Pancreas (tissue), 10 donors: ENCODE results near the gene ERMN. TPM values are rescaled to one million over a fixed set of nuclear protein-coding genes. Genes with fewer than 3 reads are reported as not detected.

Experiments
- ATAC-seq, 4 donors: fragments of 200-7000 bp; cut with Tn5 transposase; one replicate each; pipeline versions ENCODE4 v1.8.0 to v1.9.1; 2020; ENCODE audit warnings: mild to moderate bottlenecking in 4 of 4, moderate library complexity in 4 of 4
- DNase-seq, 6 donors: peaks; one replicate each; pipeline ENCODE4 v3.0.0-alpha.2; 2020
- FAIRE-seq: peaks from 2 replicates; lab custom pipeline; 2012; peaks lifted over from hg19 to GRCh38; lab: Jason Lieb, UNC
- H3K27ac ChIP-seq, 4 donors: fragments of 200-600 bp; sonication (generic); 1 replicate in 3 of 4; 2 replicates in 1 of 4; pipeline versions ENCODE4 v1.5.0 to v1.8.0; 2020
- H3K27me3 ChIP-seq, 4 donors: fragments of 200-600 bp; one replicate each; pipeline ENCODE4 v1.8.0; 2021
- H3K36me3 ChIP-seq, 3 donors: fragments of 200-600 bp; sonication (generic) in 1 of 3; one replicate each; pipeline versions ENCODE4 v1.5.0 to v1.8.0; 2020 to 2021
- H3K4me1 ChIP-seq, 3 donors: fragments of 200-600 bp; one replicate each; pipeline ENCODE4 v1.8.0; 2021
- H3K4me3 ChIP-seq, 4 donors: fragments of 200-600 bp; sonication (generic) in 2 of 4; one replicate each; pipeline versions ENCODE4 v1.5.0 to v1.8.0; 2020 to 2021
- H3K9me3 ChIP-seq, 4 donors: fragments of 200-600 bp; one replicate each; pipeline ENCODE4 v1.8.0; 2021
- WGBS, 2 donors: extraction: QIAGEN DNeasy Blood & Tissue Kit; methylation state at CpG; one replicate each; pipeline ENCODE4 v1.1.7; 2013; 5-methylcytosine and 5-hydroxymethylcytosine counted together
- intact Hi-C, 3 donors: fragments of 100-400 bp; cut with DNase I; formaldehyde crosslinking; loops; one replicate each; pipeline versions ENCODE4 v1.11.1 to v1.14.2; 2022
- polyA plus RNA-seq, 2 donors: library from polyadenylated mRNA; stranded (reverse); fragments of 200-250 nt; gene quantifications; one replicate each; pipeline ENCODE4 v1.2.3, GENCODE V29; 2013
- total RNA-seq, 6 donors: library from RNA; stranded (reverse); fragmentation: NEBNext Ultra II Directional in 4 of 6; extraction: Animal tissue kit (Norgen Biotek cat#: 25700) in 4 of 6; gene quantifications; one replicate each; pipeline versions ENCODE4 v1.2.1 to v1.2.4, GENCODE V29; 2021 to 2023
- TF ChIP-seq, protein P1 (sequence below), 4 donors: fragments of 200-600 bp; sonication (generic) in 3 of 4; IDR thresholded peaks; one replicate each; pipeline versions ENCODE4 v1.5.0 to v1.8.0; 2021; ENCODE audit warnings: antibody characterized with exemption in 4 of 4
- donor health status: healthy with polysubstance abuse.
- donor health status: DM: no; HTN: no; CAD: no; lungs with moderate emphysema.
- donor health status: DM: no; HTN: no; CAD: no.
- donor health status: control.
- donor health status: control.
- donor health status: Bipolar disorder and iron deficiency.
- donor health status: DM: yes; HTN: yes; CAD: no.
- donor health status: DM: no; HTN: no; CAD: no.
- donor health status: DM: no; HTN: no; CAD: no.
- donor health status: DM: yes; HTN: yes; CAD: no.

Gene ERMN
- total and polyA plus RNA-seq, 8 donors = 0.06 to 0.54 (median 0.15) TPM; not detected in 3

DNA sequence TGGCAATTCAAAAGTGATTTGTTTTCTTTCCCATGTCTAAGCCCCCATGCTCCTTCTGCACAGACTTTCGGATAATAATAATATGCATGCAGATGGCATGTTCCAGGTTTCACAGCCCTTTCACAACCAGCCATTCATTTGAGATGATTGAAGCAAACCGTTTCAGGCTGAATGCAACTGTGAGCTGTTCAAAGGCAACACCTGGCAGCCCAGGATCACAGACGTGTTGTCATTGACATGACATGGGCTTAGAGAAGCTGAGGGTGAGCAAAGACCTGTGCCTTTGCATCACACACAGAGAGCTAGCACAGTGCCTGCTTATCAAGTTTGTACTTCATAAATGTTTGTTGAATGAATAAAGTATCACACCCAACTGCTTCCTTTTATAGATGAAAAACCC is 12.4 kb upstream of the ERMN start:
- TF ChIP-seq, protein P1, sequence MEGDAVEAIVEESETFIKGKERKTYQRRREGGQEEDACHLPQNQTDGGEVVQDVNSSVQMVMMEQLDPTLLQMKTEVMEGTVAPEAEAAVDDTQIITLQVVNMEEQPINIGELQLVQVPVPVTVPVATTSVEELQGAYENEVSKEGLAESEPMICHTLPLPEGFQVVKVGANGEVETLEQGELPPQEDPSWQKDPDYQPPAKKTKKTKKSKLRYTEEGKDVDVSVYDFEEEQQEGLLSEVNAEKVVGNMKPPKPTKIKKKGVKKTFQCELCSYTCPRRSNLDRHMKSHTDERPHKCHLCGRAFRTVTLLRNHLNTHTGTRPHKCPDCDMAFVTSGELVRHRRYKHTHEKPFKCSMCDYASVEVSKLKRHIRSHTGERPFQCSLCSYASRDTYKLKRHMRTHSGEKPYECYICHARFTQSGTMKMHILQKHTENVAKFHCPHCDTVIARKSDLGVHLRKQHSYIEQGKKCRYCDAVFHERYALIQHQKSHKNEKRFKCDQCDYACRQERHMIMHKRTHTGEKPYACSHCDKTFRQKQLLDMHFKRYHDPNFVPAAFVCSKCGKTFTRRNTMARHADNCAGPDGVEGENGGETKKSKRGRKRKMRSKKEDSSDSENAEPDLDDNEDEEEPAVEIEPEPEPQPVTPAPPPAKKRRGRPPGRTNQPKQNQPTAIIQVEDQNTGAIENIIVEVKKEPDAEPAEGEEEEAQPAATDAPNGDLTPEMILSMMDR (IDR thresholded peaks at IDR 0.05) = no peak
- no peaks in the 10 kb centered on the region for H3K27me3 ChIP-seq
- H3K4me3 ChIP-seq = no peak overlapping the region
- no peaks in the 10 kb centered on the region for H3K9me3 ChIP-seq
- H3K4me1 ChIP-seq = no peaks in the 10 kb centered on the region
- no peaks in the 10 kb centered on the region for H3K36me3 ChIP-seq
- no peak for ATAC-seq
- WGBS, 2 donors = 57% methylated on average over 3 of the region's 3 CpGs
- no peak overlapping the region for H3K27ac ChIP-seq
- no peak for DNase-seq
- intact Hi-C loops = no loop called here
- FAIRE-seq = no peak

DNA sequence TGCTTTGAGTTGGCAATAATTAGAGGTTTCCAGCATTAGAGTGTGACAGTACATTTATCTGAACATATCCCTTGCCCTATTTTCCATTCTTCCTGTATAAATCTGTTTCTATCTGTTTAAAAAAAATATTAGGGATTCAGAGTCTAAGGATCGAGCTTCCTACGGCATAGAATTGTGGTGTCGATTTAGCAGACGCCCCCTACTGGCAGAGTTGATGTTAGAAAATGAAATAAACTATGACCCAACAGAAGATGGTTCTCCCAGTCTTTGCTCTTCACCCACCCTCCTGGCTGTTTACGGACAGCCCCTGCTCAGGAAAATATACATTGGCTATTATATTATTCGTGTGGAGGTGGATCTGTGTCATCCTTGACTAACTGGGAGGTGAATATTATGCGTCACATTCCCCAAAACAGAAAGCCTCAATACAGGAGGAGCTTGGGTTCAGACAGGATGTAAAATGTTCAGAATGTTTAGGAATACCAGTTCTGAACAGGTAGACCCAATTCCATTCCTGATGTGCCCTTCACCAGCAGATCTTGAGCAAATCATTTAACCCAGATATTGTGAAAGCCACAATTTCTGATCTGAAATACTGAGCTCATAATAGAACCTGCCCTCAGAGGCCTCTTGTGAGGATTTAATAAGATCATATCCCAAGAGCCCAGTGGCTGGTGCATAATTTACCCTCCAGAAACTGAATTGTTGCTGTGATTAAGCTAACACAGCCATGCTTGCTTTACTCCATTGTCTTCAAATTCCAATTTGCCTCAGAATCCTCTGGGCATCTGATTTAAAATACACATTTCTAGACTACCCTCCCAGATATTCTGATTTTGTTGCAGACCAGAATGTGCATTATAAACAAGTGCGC is 10.8 kb upstream of the ERMN start:
- DNase-seq (peak in 4 of 6 donors; percentile 9 to 47 (median 30)), FAIRE-seq (no peak), ATAC-seq (peak in 3 of 4 donors; percentile 64 to 79 (median 78))
- WGBS, 2 donors = 29 to 30% methylated on average over 8 of the region's 8 CpGs
- TF ChIP-seq, protein P1 (IDR thresholded peaks at IDR 0.05) = peak; percentile 44 to 77 (median 63)
- Histone ChIP-seq H3K27me3 (no peaks in the 10 kb centered on the region), H3K4me1 (no peaks in the 10 kb centered on the region), H3K4me3 (no peak overlapping the region), H3K27ac (no peak overlapping the region), H3K9me3 (no peaks in the 10 kb centered on the region), H3K36me3 (no peaks in the 10 kb centered on the region)
- intact Hi-C loops = no loop called here

DNA sequence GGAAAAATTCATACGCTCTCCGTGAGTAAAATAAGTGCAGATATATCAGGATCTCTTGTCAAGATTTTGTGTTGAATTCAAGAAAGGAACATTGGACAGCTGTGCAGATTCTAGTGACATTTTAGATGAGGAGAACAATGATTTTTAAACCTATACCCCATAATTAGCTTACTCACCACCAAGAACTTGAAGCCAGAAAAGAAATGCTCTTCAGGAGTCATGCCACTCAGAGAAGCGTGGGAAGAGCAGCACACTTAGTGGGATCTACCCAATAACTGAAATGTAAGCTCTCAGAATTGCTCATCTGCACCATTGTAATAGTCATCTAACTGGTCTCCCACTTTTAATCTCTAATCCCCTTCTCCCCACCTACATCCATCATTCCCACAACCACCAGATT is 9.2 kb upstream of the ERMN start:
- TF ChIP-seq, protein P1 (IDR thresholded peaks at IDR 0.05) = no peak
- ATAC-seq = no peak
- intact Hi-C loops = no loop called here
- Histone ChIP-seq H3K4me3 (no peak overlapping the region), H3K27me3 (no peaks in the 10 kb centered on the region), H3K9me3 (no peaks in the 10 kb centered on the region), H3K4me1 (peaks cover 0 to 10% (median 0%) of the 10 kb centered on the region in 3 donors), H3K27ac (no peak overlapping the region), H3K36me3 (no peaks in the 10 kb centered on the region)
- 75 to 88% methylated on average over 3 of the region's 3 CpGs for WGBS, 2 donors
- no peak for DNase-seq
- no peak for FAIRE-seq

DNA sequence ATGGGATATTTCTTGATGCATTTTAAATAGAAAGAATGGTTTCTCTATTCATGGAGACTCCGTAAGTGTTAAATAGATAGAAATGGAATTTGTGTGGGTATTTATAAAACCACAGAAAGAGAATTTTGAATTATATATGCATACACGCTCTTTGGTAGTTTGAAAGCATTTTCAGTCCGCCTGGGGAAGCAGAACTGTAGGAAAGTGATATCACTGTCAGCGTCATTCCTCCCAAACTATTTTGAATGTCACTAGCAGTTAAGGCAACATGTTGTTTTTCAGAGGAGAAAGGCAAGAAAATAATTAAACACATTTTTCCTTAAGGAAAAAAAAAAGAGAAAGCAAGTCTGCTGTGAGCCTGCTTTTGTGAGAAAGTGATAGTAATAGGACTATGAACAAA is 8.7 kb upstream of the ERMN start:
- Histone ChIP-seq H3K36me3 (no peaks in the 10 kb centered on the region), H3K4me1 (peaks cover 0 to 13% (median 0%) of the 10 kb centered on the region in 3 donors), H3K27ac (no peak overlapping the region), H3K27me3 (no peaks in the 10 kb centered on the region), H3K4me3 (no peak overlapping the region), H3K9me3 (no peaks in the 10 kb centered on the region)
- no peak for DNase-seq
- 89 to 96% methylated on average over 4 of the region's 4 CpGs for WGBS, 2 donors
- no peak for ATAC-seq
- intact Hi-C loops = no loop called here
- TF ChIP-seq, protein P1 (IDR thresholded peaks at IDR 0.05) = no peak
- no peak for FAIRE-seq
